ENCODE data around the gene GRIN3B.

DNA sequence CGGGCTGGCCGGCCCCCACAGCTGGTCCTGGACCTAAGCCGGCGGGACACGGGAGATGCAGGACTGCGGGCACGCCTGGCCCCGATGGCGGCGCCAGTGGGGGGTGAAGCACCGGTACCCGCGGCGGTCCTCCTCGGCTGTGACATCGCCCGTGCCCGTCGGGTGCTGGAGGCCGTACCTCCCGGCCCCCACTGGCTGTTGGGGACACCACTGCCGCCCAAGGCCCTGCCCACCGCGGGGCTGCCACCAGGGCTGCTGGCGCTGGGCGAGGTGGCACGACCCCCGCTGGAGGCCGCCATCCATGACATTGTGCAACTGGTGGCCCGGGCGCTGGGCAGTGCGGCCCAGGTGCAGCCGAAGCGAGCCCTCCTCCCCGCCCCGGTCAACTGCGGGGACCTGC lies 3.1 kb downstream of the GRIN3B start:
- TF ChIP-seq POLR2A (IDR thresholded peaks at IDR 0.05): no peak
- TF ChIP-seq, protein P1, sequence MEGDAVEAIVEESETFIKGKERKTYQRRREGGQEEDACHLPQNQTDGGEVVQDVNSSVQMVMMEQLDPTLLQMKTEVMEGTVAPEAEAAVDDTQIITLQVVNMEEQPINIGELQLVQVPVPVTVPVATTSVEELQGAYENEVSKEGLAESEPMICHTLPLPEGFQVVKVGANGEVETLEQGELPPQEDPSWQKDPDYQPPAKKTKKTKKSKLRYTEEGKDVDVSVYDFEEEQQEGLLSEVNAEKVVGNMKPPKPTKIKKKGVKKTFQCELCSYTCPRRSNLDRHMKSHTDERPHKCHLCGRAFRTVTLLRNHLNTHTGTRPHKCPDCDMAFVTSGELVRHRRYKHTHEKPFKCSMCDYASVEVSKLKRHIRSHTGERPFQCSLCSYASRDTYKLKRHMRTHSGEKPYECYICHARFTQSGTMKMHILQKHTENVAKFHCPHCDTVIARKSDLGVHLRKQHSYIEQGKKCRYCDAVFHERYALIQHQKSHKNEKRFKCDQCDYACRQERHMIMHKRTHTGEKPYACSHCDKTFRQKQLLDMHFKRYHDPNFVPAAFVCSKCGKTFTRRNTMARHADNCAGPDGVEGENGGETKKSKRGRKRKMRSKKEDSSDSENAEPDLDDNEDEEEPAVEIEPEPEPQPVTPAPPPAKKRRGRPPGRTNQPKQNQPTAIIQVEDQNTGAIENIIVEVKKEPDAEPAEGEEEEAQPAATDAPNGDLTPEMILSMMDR (IDR thresholded peaks at IDR 0.05): no peak
- no peak for TF ChIP-seq POLR2AphosphoS5 (IDR thresholded peaks at IDR 0.05)

Data from breast epithelium (tissue), 3 donors.